ENCODE data around the gene SLC9A3. TPM values are rescaled to one million over a fixed set of nuclear protein-coding genes. Genes with fewer than 3 reads are reported as not detected.
"Not testable (repeated sequence)": the region's sequence is repeated elsewhere in the genome, so short reads cannot be mapped to it uniquely, and the experiment has no call there.

SLC9A3 gene
- total RNA-seq, 1 donor from 2014 or later: 1.6 TPM

- Histone ChIP-seq H3K27me3 (ENCODE audit: control insufficient read depth, insufficient read depth, low read length) (no peaks in the 10 kb centered on the region), H3K36me3 (ENCODE audit: control insufficient read depth, insufficient read depth, low read length) (no peaks in the 10 kb centered on the region), H3K4me3 (ENCODE audit: low read depth, low read length) (no peak overlapping the region)
- no peak for DNase-seq (ENCODE audit: low read depth)
- FAIRE-seq: no peak
- no peak for TF ChIP-seq CTCF (IDR thresholded peaks at IDR 0.05; ENCODE audit: insufficient read depth, low read length, severe bottlenecking)
Measured at GRCh38 chr5:560792-561166, 36.5 kb upstream of the SLC9A3 start.

GRCh38 chr5:558871-559503 is 34.7 kb upstream of the SLC9A3 start:
- DNase-seq (ENCODE audit: low read depth) (no peak), FAIRE-seq (no peak)
- Histone ChIP-seq H3K27me3 (ENCODE audit: control insufficient read depth, insufficient read depth, low read length) (no peaks in the 10 kb centered on the region), H3K36me3 (ENCODE audit: control insufficient read depth, insufficient read depth, low read length) (no peaks in the 10 kb centered on the region), H3K4me3 (ENCODE audit: low read depth, low read length) (no peak overlapping the region)
- no peak for TF ChIP-seq CTCF (IDR thresholded peaks at IDR 0.05; ENCODE audit: insufficient read depth, low read length, severe bottlenecking)

GRCh38 chr5:558326-558725 is 34.1 kb upstream of the SLC9A3 start:
- no peak for FAIRE-seq
- no peak for DNase-seq (ENCODE audit: low read depth)
- no peaks in the 10 kb centered on the region for H3K36me3 ChIP-seq (ENCODE audit: control insufficient read depth, insufficient read depth, low read length)
- TF ChIP-seq CTCF (IDR thresholded peaks at IDR 0.05; ENCODE audit: insufficient read depth, low read length, severe bottlenecking): no peak
- H3K27me3 ChIP-seq (ENCODE audit: control insufficient read depth, insufficient read depth, low read length): no peaks in the 10 kb centered on the region
- H3K4me3 ChIP-seq (ENCODE audit: low read depth, low read length): no peak overlapping the region

- H3K27me3 ChIP-seq (ENCODE audit: control insufficient read depth, insufficient read depth, low read length); H3K4me3 ChIP-seq (ENCODE audit: low read depth, low read length); H3K36me3 ChIP-seq (ENCODE audit: control insufficient read depth, insufficient read depth, low read length); DNase-seq (ENCODE audit: low read depth); FAIRE-seq: not testable (repeated sequence)
Measured at GRCh38 chr5:557917-558316, 33.7 kb upstream of the SLC9A3 start.

- H3K4me3 ChIP-seq (ENCODE audit: low read depth, low read length): no peak overlapping the region
- TF ChIP-seq CTCF (IDR thresholded peaks at IDR 0.05; ENCODE audit: insufficient read depth, low read length, severe bottlenecking): no peak
- H3K36me3 ChIP-seq (ENCODE audit: control insufficient read depth, insufficient read depth, low read length): no peaks in the 10 kb centered on the region
- FAIRE-seq: peak; percentile 66
- no peak for DNase-seq (ENCODE audit: low read depth)
- H3K27me3 ChIP-seq (ENCODE audit: control insufficient read depth, insufficient read depth, low read length): no peaks in the 10 kb centered on the region
Measured at GRCh38 chr5:556909-557441, 32.7 kb upstream of the SLC9A3 start.

GRCh38 chr5:555058-555623 is 30.9 kb upstream of the SLC9A3 start:
- Histone ChIP-seq H3K36me3 (ENCODE audit: control insufficient read depth, insufficient read depth, low read length) (no peaks in the 10 kb centered on the region), H3K4me3 (ENCODE audit: low read depth, low read length) (no peak overlapping the region), H3K27me3 (ENCODE audit: control insufficient read depth, insufficient read depth, low read length) (no peaks in the 10 kb centered on the region)
- DNase-seq (ENCODE audit: low read depth) (no peak), FAIRE-seq (no peak)
- TF ChIP-seq CTCF (IDR thresholded peaks at IDR 0.05; ENCODE audit: insufficient read depth, low read length, severe bottlenecking): no peak
